ENCODE data around the gene PLCL2.

PLCL2 gene

GRCh38 chr3:17038141-17038540 is 153.4 kb downstream of the PLCL2 start:
- in situ Hi-C loops (cut with MboI; ENCODE audit: low sequenced_read_pairs), result loop anchor here (25.0 kb wide), 1 partner anchor 201 kb away; no protein-coding TSS in a partner anchor

- in situ Hi-C loops (cut with MboI; ENCODE audit: low sequenced_read_pairs), result loop anchor here (25.0 kb wide), 1 partner anchor 202 kb away; no protein-coding TSS in a partner anchor
These were observed 154.3 kb downstream of the PLCL2 start for GRCh38 chr3:17038900-17039553.

DNA sequence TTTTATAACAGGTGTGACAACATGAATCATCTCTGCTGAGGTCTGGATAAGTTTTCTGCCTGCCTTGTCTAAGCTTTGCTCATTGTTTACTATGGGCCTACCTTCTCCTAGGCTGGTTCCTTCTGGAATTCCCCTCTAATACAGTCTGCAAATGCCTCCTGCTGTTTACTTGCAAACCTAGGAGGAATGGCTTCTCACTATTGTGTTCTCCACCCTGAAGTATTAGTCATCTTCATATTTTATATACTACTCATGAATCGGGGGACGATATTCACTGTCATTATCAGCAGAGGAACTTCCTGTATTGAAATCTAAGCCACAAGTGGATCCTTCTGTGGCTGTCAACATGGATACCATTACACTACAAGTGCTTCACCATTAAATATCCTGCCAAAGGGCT is 154.8 kb downstream of the PLCL2 start:
- in situ Hi-C loops (cut with MboI; ENCODE audit: low sequenced_read_pairs), result loop anchor here (25.0 kb wide), 1 partner anchor 202 kb away; no protein-coding TSS in a partner anchor

DNA sequence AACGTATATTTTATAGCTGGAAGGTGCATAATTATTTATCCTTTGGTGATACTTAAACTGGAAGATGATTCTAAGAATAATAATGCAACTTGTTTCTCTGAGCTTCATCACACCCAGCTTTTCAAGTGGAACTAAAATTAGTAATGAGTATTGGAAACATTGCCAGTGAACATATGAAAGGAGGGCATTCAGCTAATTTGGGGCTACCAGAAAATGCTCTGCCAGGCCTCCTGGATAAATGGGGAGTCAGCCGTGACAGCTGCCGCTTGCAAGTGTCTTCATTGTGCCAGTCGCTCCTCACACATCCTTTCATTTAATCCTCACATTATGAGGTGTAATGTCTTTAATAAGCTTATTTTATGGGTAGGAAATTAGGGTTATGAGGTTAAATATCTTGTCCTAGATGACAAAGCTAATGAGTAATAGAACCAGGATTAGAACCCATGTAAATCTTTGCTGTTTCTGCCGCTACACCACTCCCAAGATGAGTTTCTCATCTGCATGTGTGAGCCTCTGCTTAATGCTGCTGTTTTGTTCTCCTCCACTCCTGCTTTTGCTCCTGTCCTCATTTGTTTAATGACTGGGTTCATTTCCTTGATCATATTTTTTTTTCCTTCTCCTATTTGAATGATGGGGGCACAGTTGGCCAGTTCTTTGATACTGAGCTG is 155.7 kb downstream of the PLCL2 start:
- in situ Hi-C loops (cut with MboI; ENCODE audit: low sequenced_read_pairs), result loop anchor here (25.0 kb wide), 1 partner anchor 203 kb away; no protein-coding TSS in a partner anchor

DNA sequence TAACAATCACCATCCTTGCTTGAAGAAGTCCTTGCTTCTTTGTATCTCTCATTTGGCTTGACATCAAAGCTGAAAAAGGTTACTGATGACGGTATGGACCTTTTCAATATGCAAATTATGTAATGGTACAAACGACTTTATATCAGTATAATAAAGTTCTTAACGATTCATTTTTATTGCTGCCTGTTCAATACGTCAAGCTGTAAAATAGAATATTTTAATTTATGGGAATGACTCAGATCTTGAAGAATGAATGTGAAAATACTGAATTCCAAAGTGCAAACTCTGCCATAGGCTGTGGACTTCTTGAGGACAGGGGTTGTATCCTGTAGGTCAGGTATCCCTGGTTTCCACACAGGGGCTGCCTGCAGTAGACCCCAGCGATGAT is 156.2 kb downstream of the PLCL2 start:
- in situ Hi-C loops (cut with MboI; ENCODE audit: low sequenced_read_pairs), result loop anchor here (25.0 kb wide), 1 partner anchor 204 kb away; no protein-coding TSS in a partner anchor

DNA sequence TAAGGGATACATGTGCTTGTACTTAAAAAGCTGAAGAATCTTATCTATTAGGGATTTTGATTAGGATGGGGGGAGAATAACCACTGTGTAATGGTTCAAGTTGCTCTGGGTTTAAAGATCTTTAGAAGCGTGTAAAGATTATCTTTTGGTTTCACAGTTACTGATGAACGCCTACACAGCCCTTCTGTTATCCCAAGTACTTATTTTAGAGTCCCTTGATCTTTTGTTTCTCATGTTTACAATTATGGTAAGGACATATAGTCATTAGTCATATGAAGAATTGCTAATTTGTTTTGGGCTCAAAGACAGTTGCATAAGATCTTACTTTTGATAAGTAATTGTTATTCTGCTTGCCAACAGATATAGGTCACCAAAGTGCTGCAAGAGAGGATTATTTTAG is 160.1 kb downstream of the PLCL2 start:
- in situ Hi-C loops (cut with MboI; ENCODE audit: low sequenced_read_pairs), result loop anchor here (25.0 kb wide), 1 partner anchor 208 kb away; no protein-coding TSS in a partner anchor

DNA sequence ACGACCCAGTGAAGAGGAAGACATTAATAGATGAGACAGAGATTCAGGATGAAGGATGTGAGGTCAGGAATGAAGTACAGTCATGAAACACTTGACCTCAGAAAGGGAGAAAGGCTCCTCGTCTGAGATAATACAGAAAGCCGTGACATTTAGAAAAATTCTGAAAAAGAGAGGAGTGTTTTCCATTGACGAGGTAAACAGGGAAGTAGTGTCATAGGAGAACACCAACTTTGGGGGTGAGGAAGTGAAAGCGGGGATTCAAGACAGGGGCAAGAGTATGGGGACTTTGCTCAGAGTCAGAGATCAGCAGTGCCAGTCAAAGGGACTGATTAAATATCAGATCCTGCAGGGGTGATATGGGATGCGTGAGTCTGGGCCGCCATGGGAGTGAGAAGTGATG is 160.9 kb downstream of the PLCL2 start:
- in situ Hi-C loops (cut with MboI; ENCODE audit: low sequenced_read_pairs), result loop anchor here (25.0 kb wide), 1 partner anchor 208 kb away; no protein-coding TSS in a partner anchor

DNA sequence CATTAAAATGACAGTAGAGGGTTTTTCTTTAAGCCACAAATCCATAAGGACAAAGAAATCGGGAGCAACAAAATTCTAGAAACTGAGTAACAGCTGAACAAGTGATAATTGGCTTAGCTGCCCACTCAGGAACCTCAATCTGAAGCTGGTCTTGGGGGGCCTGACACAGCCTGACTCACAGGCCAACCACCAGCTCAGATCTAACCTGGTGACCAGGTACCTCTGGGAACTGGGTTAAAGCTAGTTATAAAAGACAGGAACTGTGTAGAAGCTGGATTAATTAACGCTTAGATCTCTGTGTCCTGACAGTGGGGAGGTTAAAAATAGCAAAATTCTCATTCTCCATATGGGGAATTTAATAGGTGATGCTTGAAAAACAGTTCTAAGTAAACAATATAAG is 161.9 kb downstream of the PLCL2 start:
- in situ Hi-C loops (cut with MboI; ENCODE audit: low sequenced_read_pairs), result loop anchor here (25.0 kb wide), 1 partner anchor 209 kb away; no protein-coding TSS in a partner anchor

DNA sequence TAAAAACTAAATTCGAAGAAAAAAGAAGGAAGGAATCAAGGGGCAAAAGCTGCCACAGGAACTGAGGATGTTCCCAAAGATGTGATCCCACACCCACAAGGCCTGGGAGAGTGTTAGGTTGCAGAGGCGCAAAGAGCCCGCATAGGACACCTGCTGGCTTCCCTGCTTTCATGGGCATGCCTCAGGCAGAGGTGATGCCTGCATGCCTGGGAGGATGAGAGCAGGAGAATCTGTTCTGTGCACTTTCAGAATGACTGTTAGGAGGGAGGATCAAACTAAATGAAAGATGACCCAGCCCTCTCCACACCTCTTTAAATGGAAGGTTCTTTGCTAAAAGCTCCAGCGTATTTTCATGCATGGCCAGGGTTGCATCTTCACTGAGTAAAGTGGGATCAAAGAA is 162.4 kb downstream of the PLCL2 start:
- in situ Hi-C loops (cut with MboI; ENCODE audit: low sequenced_read_pairs), result loop anchor here (25.0 kb wide), 1 partner anchor 210 kb away; no protein-coding TSS in a partner anchor

DNA sequence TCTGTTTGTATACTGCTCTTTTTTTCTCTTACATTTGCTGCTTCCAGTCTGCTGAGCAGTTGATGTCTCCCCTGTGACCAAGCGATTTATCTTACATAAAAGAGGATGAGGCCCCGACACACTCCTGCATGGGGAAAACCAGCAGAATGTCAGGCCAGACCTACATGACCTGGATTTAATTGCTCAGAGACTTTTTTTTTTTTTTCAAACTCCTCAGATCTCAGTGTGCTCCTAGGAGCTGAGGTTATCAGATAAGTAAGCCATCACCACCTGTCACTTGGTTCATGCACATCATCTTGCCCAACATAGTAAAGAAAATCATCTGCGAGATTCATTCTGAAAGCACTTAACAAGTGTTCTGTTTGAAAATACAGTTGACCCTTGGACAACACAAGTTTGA is 163.1 kb downstream of the PLCL2 start:
- in situ Hi-C loops (cut with MboI; ENCODE audit: low sequenced_read_pairs), result loop anchor here (25.0 kb wide), 1 partner anchor 211 kb away; no protein-coding TSS in a partner anchor

DNA sequence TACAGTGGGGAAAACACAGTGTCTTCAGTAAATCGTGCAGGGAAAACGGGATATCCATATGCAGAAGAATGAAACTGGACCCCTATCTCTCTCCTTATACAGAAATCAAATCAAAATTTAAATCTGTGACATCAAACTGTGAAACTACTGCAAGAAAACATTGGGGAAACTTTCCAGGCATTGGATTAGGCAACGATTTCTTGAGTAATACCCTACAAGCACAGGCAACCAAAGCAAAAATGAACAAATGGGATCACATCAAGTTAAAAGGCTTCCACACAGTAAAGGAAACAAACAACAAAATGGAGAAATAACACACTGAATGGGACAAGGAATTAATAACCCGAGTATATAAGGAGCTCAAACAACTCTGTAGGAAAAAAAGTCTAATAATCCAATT is 165.3 kb downstream of the PLCL2 start:
- in situ Hi-C loops (cut with MboI; ENCODE audit: low sequenced_read_pairs), result no loop called here

- in situ Hi-C loops (cut with MboI; ENCODE audit: low sequenced_read_pairs), result no loop called here
These were observed 165.8 kb downstream of the PLCL2 start for GRCh38 chr3:17050506-17050905.

- in situ Hi-C loops (cut with MboI; ENCODE audit: low sequenced_read_pairs), result no loop called here
These were observed 167.6 kb downstream of the PLCL2 start for GRCh38 chr3:17052363-17052762.

DNA sequence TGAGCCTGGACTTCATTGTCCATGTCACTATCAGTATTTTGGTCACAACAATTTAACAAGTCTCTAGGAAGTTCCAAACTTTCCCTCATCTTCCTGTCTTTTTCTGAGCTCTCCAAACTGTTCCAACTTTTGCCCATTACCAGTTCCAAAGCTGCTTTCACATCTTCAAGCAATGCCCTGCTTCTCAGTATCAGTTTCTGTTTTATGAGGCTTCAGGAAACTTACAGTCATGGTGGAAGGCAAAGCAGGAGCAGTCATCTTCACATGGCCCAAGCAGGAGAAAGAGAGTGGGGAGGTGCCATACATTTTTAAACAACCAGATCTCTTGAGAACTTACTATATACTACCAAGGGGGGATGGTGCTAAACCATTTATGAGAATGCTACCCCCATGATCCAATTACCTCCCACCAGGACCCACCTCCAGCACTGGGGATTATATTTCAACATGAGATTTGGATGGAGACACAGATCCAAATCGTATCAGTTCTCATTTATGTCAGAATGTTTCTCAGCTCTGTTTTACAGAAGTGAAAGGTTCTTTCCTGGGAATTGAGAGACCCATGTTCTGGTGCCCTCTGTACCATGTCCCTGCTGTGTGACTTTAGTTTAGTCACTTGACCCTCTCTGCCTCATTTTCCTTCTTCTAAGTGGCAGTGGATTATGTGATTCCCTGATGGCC is 169.7 kb downstream of the PLCL2 start:
- in situ Hi-C loops (cut with MboI; ENCODE audit: low sequenced_read_pairs), result no loop called here

DNA sequence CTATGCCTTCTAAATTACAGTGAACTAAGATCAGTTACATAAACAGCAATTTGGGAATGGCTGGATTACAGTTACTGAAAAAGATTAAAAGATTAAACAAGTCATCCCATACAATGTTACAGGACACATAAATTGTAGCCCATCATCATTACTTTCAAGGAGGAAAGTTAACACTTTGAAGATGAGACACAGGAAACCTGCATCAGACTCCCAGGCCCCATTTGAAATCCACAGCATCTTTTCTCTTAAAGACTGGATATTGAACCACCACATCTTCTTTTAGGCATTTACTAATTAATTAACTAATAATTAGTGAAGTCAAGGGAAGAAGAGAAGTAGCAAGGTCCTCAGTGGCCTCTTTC is 170.2 kb downstream of the PLCL2 start:
- in situ Hi-C loops (cut with MboI; ENCODE audit: low sequenced_read_pairs), result no loop called here

DNA sequence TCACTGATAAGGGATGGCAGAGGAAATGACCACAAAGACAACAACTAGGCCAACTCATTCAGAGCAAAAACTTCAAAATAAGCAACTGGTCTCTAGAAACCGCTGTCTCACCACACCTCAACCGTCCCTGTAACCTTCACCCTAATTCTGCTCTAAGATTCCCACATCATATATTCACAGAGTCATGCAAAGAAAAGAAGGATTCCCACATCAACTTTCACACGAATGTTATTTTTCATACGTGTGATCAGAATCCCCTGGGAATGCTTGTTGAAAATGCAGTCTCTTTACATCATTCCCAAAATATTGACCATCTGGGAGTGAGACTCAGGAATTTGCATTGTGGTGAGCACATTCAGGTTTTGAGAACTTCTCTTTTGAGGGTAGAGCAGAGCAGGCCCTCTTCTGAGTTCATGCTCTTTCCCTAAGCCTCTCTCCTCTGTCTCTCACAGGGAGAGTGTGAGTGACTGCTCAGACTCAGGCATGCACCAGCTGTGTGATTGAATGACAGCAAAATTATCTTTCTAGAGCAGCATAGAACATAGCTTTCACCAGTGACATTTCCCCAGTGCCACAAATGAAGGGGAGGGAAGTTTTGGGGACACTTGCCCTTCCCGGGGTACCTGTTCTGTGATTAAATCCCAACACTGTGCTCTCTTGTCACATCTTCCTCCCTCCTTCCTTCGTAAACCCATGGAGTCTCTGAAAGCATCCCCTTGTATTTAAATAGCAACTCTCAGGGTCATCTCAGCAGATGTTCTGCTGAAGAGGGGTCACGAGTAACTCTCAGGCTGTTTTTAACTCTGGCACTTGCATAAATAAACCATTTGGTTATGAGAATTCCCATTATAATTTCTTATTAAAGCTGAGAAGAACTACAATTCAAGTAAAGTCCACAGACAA is 170.9 kb downstream of the PLCL2 start:
- in situ Hi-C loops (cut with MboI; ENCODE audit: low sequenced_read_pairs), result no loop called here

DNA sequence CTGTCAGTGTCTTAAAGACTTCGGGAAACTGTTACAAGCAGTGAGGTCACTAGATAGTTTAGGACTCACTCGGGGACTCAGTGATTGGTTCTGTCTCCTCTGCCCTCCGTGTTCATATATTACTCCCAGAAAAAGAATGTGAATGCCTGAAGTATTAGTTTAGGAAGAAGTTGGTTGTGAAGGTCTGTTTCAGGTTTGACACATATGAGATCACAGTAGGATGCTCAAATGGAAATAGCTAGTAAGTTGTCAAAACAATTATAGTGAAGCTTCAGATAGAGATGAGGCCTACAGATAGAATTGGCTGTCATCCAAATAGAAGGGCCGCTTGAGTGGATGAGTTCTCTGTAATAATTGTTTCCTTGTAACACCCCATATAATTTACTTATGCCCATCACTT is 172.6 kb downstream of the PLCL2 start:
- in situ Hi-C loops (cut with MboI; ENCODE audit: low sequenced_read_pairs), result no loop called here

GRCh38 chr3:17059989-17060550 is 175.3 kb downstream of the PLCL2 start:
- in situ Hi-C loops (cut with MboI; ENCODE audit: low sequenced_read_pairs), result no loop called here

GRCh38 chr3:17061005-17061404 is 176.2 kb downstream of the PLCL2 start:
- in situ Hi-C loops (cut with MboI; ENCODE audit: low sequenced_read_pairs), result no loop called here

DNA sequence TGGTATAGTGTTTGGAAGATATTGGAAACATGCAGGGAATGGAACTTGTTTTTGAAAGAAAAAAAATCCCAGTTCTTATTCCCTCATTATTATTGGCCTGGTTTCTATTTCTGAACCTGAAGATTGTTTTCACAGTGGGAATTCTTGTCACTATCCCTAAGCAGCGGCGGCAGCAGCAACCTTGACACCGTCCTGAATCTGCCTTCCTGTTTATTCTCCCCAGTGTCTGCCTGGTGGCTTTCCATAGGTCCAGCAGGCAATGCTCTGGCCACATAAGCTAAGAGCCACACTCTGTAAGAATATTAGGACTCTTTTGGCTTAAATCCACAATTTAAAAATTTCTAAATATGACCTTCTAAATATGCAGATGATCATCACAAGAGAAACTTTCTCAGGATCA is 178.0 kb downstream of the PLCL2 start:
- in situ Hi-C loops (cut with MboI; ENCODE audit: low sequenced_read_pairs), result no loop called here

Data from HL-60/S4 treated with retinoic acid at 250 ng/mL for 4 days and 3 days (cell line).